HTERT RPE-1 (cell line): ENCODE results near the gene HCK.
"Not testable (repeated sequence)": the region's sequence is repeated elsewhere in the genome, so short reads cannot be mapped to it uniquely, and the experiment has no call there.

Source experiments
- in situ Hi-C: fragments of 300-500 bp; cut with MboI; formaldehyde crosslinking; loops from 4 replicates; pipeline ENCODE4 v1.14.3; 2020; ENCODE audit warnings: low sequenced_read_pairs

The HCK gene

GRCh38 chr20:32028647-32029372 lies 23.2 kb upstream of the HCK start:
- in situ Hi-C loops = no loop called here

- in situ Hi-C loops = no loop called here
These were observed 22.5 kb upstream of the HCK start for GRCh38 chr20:32029561-32029960.

GRCh38 chr20:32031007-32031958 lies 20.8 kb upstream of the HCK start:
- in situ Hi-C loops = no loop called here

GRCh38 chr20:32033316-32033715 lies 18.7 kb upstream of the HCK start:
- in situ Hi-C loops = no loop called here

GRCh38 chr20:32033721-32034120 lies 18.3 kb upstream of the HCK start:
- in situ Hi-C loops = not testable (repeated sequence)

GRCh38 chr20:32034581-32035425 lies 17.2 kb upstream of the HCK start:
- in situ Hi-C loops = no loop called here

GRCh38 chr20:32035426-32035779 lies 16.6 kb upstream of the HCK start:
- in situ Hi-C loops = no loop called here

GRCh38 chr20:32036252-32036651 lies 15.8 kb upstream of the HCK start:
- in situ Hi-C loops = no loop called here

- in situ Hi-C loops = no loop called here
These were observed 15.1 kb upstream of the HCK start for GRCh38 chr20:32036716-32037485.

- in situ Hi-C loops = no loop called here
These were observed 14.1 kb upstream of the HCK start for GRCh38 chr20:32037929-32038328.

- in situ Hi-C loops = no loop called here
These were observed 11.7 kb upstream of the HCK start for GRCh38 chr20:32040142-32040953.

GRCh38 chr20:32045999-32046398 lies 6.0 kb upstream of the HCK start:
- in situ Hi-C loops = no loop called here

- in situ Hi-C loops = no loop called here
These were observed 1.7 kb upstream of the HCK start for GRCh38 chr20:32050324-32050841.

- in situ Hi-C loops = no loop called here
These were observed 1.0 kb upstream of the HCK start for GRCh38 chr20:32050851-32051556.

- in situ Hi-C loops = no loop called here
These were observed 337 bp upstream of the HCK start for GRCh38 chr20:32051720-32052089.

GRCh38 chr20:32052778-32053362 lies 828 bp downstream of the HCK start:
- in situ Hi-C loops = no loop called here

GRCh38 chr20:32053648-32054047 lies 1.6 kb downstream of the HCK start:
- in situ Hi-C loops = no loop called here

- in situ Hi-C loops = no loop called here
These were observed 4.9 kb downstream of the HCK start for GRCh38 chr20:32056708-32057483.
